BLaER1 (cell line): ENCODE measurements around the gene FURIN.
"Not testable (repeated sequence)": the region's sequence is repeated elsewhere in the genome, so short reads cannot be mapped to it uniquely, and the experiment has no call there.

Source experiments
- H3K27ac ChIP-seq: shearing (Covaris generic); formaldehyde crosslinking; 2 replicates; pipeline ENCODE4 v1.8.1; 2022
- H3K27me3 ChIP-seq: shearing (Covaris generic); formaldehyde crosslinking; 2 replicates; pipeline ENCODE4 v1.8.1; 2022
- H3K36me3 ChIP-seq: shearing (Covaris generic); formaldehyde crosslinking; 2 replicates; pipeline ENCODE4 v1.8.1; 2022
- H3K4me1 ChIP-seq: shearing (Covaris generic); formaldehyde crosslinking; 2 replicates; pipeline ENCODE4 v1.8.1; 2022
- H3K4me2 ChIP-seq: shearing (Covaris generic); formaldehyde crosslinking; 2 replicates; pipeline ENCODE4 v1.8.1; 2022
- H3K4me3 ChIP-seq: shearing (Covaris generic); formaldehyde crosslinking; 2 replicates; pipeline ENCODE4 v1.8.1; 2022
- H3K9ac ChIP-seq: shearing (Covaris generic); formaldehyde crosslinking; 2 replicates; pipeline ENCODE4 v1.8.1; 2022
- H3K9me3 ChIP-seq: shearing (Covaris generic); formaldehyde crosslinking; 2 replicates; pipeline ENCODE4 v1.8.1; 2022
- H4K20me1 ChIP-seq: shearing (Covaris generic); formaldehyde crosslinking; 2 replicates; pipeline ENCODE4 v1.8.1; 2022
- Cebpa-rat ChIP-seq: shearing (Covaris generic); IDR thresholded peaks from 2 replicates; pipeline ENCODE4 v1.8.1; 2022

FURIN gene

DNA sequence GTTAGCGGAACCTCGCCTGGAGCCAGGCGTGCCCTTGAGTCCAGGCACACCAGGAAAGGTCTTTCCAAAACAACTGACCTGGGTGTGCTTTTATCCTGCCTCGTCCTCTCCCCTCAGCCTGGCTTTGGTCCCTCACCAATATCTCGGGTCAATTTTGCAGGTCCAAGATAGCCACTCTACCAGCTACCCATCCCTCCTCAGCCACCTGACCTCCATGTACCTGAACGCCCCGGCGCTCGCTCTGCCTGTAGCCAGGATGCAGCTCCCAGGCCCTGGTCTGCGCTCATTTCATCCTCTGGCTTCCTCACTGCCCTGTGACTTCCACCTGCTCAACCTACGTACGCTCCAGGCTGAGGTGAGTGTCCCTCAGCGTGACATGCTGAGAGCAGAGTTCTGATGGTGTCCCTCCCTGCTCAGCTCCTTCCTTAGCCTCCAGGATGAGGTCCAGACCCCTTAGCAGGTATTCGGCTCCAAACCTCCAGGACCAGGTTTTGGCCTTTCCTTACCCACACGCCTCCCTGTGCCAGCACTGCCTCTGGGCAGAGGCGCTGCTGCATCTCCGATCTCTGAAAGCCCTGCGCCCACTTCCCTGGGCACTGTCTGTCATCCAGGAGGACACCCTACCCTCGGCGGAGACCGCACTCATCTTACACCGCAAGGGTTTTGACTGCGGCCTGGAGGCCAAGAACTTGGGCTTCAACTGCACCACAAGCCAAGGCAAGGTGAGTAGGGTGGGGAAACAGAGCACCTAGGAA is 49.8 kb downstream of the FURIN start:
- H3K4me3 ChIP-seq = no peak overlapping the region
- no peaks in the 10 kb centered on the region for H4K20me1 ChIP-seq
- H3K27me3 ChIP-seq = no peaks in the 10 kb centered on the region
- no peak overlapping the region for H3K27ac ChIP-seq
- peaks cover 25% of the 10 kb centered on the region for H3K4me1 ChIP-seq
- peaks cover 100% of the 10 kb centered on the region for H3K36me3 ChIP-seq
- H3K9ac ChIP-seq = no peak overlapping the region
- no peak for TF ChIP-seq Cebpa-rat
- H3K9me3 ChIP-seq = no peaks in the 10 kb centered on the region
- no peak overlapping the region for H3K4me2 ChIP-seq

- H3K27me3 ChIP-seq = no peaks in the 10 kb centered on the region
- H3K4me3 ChIP-seq = no peak overlapping the region
- H3K4me2 ChIP-seq = no peak overlapping the region
- H3K4me1 ChIP-seq = peaks cover 25% of the 10 kb centered on the region
- peaks cover 98% of the 10 kb centered on the region for H3K36me3 ChIP-seq
- no peak overlapping the region for H3K9ac ChIP-seq
- H3K9me3 ChIP-seq = no peaks in the 10 kb centered on the region
- no peaks in the 10 kb centered on the region for H4K20me1 ChIP-seq
- no peak for TF ChIP-seq Cebpa-rat
- no peak overlapping the region for H3K27ac ChIP-seq
These were observed 50.4 kb downstream of the FURIN start for GRCh38 chr15:90918835-90919234.

GRCh38 chr15:90921887-90922286 is 53.5 kb downstream of the FURIN start:
- no peak overlapping the region for H3K27ac ChIP-seq
- no peaks in the 10 kb centered on the region for H3K4me1 ChIP-seq
- no peaks in the 10 kb centered on the region for H4K20me1 ChIP-seq
- H3K4me3 ChIP-seq = no peak overlapping the region
- H3K36me3 ChIP-seq = peaks cover 69% of the 10 kb centered on the region
- no peaks in the 10 kb centered on the region for H3K9me3 ChIP-seq
- H3K9ac ChIP-seq = no peak overlapping the region
- H3K4me2 ChIP-seq = no peak overlapping the region
- no peak for TF ChIP-seq Cebpa-rat
- H3K27me3 ChIP-seq = no peaks in the 10 kb centered on the region

- not testable (repeated sequence) for H3K27me3 ChIP-seq, H3K4me3 ChIP-seq, H3K27ac ChIP-seq, H4K20me1 ChIP-seq, H3K4me2 ChIP-seq, H3K9me3 ChIP-seq, H3K4me1 ChIP-seq, H3K9ac ChIP-seq
- peaks cover 60% of the 10 kb centered on the region for H3K36me3 ChIP-seq
These were observed 54.4 kb downstream of the FURIN start for GRCh38 chr15:90922712-90923322.

- Histone ChIP-seq H3K4me2 (no peak overlapping the region), H3K4me1 (peaks cover 14% of the 10 kb centered on the region), H3K9ac (no peak overlapping the region), H4K20me1 (no peaks in the 10 kb centered on the region), H3K27me3 (no peaks in the 10 kb centered on the region), H3K9me3 (no peaks in the 10 kb centered on the region), H3K27ac (no peak overlapping the region), H3K4me3 (no peak overlapping the region), H3K36me3 (peaks cover 44% of the 10 kb centered on the region)
- TF ChIP-seq Cebpa-rat = no peak
These were observed 56.0 kb downstream of the FURIN start for GRCh38 chr15:90924375-90924774.

DNA sequence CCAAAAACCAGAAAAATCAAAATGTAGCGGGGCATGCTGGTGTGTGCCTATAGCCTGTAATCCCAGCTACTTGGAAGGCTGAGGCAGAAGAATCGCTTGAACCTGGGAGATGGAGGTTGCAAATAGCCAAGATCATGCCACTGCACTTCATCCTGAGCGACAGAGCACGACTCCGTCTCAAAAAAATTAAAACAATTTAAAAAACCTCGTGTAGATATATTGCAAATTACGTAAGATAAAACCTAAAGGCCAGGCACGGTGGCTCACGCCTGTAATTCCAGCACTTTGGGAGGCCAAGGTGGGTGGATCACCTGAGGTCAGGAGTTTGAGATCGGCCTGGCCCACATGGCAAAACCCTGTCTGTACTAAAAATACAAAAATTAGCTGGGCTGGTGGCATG is 58.4 kb downstream of the FURIN start:
- H3K9ac ChIP-seq, H3K4me2 ChIP-seq, H3K4me3 ChIP-seq, H4K20me1 ChIP-seq, H3K9me3 ChIP-seq, H3K27ac ChIP-seq, H3K27me3 ChIP-seq: not testable (repeated sequence)
- H3K4me1 ChIP-seq = peaks cover 29% of the 10 kb centered on the region
- peaks cover 20% of the 10 kb centered on the region for H3K36me3 ChIP-seq

- H3K4me1 ChIP-seq = peaks cover 38% of the 10 kb centered on the region
- H3K4me2 ChIP-seq, H3K27ac ChIP-seq, H4K20me1 ChIP-seq, H3K9ac ChIP-seq, H3K4me3 ChIP-seq, H3K36me3 ChIP-seq, H3K9me3 ChIP-seq, H3K27me3 ChIP-seq: not testable (repeated sequence)
These were observed 59.7 kb downstream of the FURIN start for GRCh38 chr15:90928106-90928505.

DNA sequence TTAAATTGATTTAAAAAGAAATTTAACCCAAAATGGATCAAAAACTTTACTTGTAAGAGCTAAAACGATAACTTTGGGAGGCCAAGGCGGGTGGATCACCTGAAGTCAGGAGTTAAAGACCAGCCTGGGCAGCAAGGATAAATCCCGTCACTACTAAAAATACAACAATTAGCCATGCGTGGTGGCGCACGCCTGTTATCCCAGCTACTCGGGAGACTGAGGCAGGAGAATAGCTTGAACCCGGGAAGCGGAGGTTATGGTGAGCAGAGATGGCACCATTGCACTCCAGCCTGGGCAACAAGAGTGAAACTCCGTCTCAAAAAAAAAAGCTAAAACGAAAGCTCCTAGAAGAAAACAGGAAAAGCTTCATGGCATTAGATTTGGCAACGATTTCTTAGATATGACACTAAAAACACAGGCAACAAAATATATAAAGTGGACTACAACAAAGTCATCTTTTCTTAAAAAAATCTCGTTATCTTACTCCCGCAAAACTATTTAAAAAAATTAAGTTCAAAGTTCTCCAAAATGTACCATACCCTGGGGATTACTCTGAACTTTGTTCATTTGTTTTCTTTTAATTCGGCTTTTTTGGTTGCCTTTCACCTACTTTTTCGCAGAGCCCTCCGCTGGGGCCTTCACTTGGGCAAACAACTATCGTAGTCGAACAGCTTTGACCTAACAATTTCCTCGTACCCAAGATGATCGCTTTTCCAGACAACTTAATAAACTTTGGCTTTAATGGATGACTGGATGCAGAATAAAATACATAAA is 61.0 kb downstream of the FURIN start:
- Histone ChIP-seq H3K4me3 (peak overlapping the region; percentile 82), H3K4me2 (peak overlapping the region; percentile 94), H3K9ac (peak overlapping the region; percentile 80), H3K4me1 (peaks cover 50% of the 10 kb centered on the region), H3K9me3 (no peaks in the 10 kb centered on the region), H3K36me3 (no peaks in the 10 kb centered on the region), H4K20me1 (no peaks in the 10 kb centered on the region), H3K27ac (peak overlapping the region; percentile 85), H3K27me3 (no peaks in the 10 kb centered on the region)
- no peak for TF ChIP-seq Cebpa-rat

GRCh38 chr15:90930861-90931574 is 62.6 kb downstream of the FURIN start:
- H3K27ac ChIP-seq = peak overlapping the region; percentile 85
- H3K9ac ChIP-seq = peak overlapping the region; percentile 80
- H3K4me1 ChIP-seq = peaks cover 58% of the 10 kb centered on the region
- H3K4me3 ChIP-seq = peak overlapping the region; percentile 82
- H3K9me3 ChIP-seq = no peaks in the 10 kb centered on the region
- peaks cover 7% of the 10 kb centered on the region for H4K20me1 ChIP-seq
- no peaks in the 10 kb centered on the region for H3K36me3 ChIP-seq
- TF ChIP-seq Cebpa-rat = no peak
- H3K27me3 ChIP-seq = no peaks in the 10 kb centered on the region
- H3K4me2 ChIP-seq = peak overlapping the region; percentile 94

DNA sequence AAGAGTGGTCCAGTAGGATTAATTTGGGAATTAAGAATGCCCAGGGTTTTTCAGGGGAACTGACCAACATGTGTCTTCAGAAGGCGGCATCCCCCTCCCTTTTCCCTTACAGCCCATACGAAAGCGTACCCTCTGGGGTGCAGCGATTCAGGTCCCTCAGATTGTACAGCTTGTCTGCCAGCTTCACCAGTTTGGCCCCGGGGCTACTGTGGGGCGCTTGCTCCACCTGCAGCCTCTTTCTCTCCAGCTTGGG is 63.1 kb downstream of the FURIN start:
- H3K4me1 ChIP-seq = peaks cover 63% of the 10 kb centered on the region
- peak overlapping the region; percentile 82 for H3K4me3 ChIP-seq
- peak overlapping the region; percentile 94 for H3K4me2 ChIP-seq
- H4K20me1 ChIP-seq = peaks cover 11% of the 10 kb centered on the region
- TF ChIP-seq Cebpa-rat = no peak
- H3K27me3 ChIP-seq = no peaks in the 10 kb centered on the region
- peak overlapping the region; percentile 85 for H3K27ac ChIP-seq
- peak overlapping the region; percentile 80 for H3K9ac ChIP-seq
- peaks cover 4% of the 10 kb centered on the region for H3K36me3 ChIP-seq
- no peaks in the 10 kb centered on the region for H3K9me3 ChIP-seq
